AG10803 (cell line): ENCODE results near the gene DFFB.

Experiments
- DNase-seq: peaks from one replicate; pipeline ENCODE4 v3.0.0; 2010; ENCODE audit warnings: low read depth
- H3K4me3 ChIP-seq: 2 replicates; pipeline ENCODE4 v1.5.1; 2011; ENCODE audit warnings: mild to moderate bottlenecking, low read length, control low read depth
- CTCF ChIP-seq: conservative IDR thresholded peaks from 2 replicates; pipeline ENCODE4 v1.5.1; 2011; ENCODE audit warnings: mild to moderate bottlenecking, low read length, control low read depth, inconsistent platforms

Gene DFFB

DNA sequence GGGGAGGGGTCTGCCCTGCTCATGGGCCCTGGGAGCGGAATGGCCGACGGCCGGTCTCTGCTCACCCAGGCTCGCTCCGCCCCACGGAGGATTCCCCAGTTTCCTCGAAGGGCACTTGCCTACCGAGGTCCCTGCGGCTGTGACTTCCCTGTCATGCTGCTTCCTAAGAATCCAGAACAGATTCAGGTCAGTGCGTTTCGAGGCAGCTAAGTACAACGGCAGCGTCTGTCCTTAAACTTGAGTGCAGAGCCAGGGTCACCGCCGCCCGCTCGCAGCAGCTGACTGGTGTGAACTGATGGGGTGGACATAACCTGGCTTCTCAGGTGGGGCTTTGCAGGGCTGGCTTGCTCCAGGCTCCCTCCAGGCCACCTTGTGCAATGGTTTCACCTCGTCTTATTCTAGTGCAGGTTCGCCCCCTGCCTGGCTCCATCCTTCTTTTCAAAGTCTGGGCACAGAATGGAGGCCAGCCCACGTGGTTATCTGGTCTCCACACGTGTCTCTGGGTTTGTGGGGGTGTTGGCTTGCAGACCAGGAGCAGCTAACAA, 50.4 kb downstream of the DFFB start:
- TF ChIP-seq CTCF: no peak

GRCh38 chr1:3908886-3909517, 51.7 kb downstream of the DFFB start:
- DNase-seq: no peak
- TF ChIP-seq CTCF: no peak
- no peak overlapping the region for H3K4me3 ChIP-seq

More for the DNA sequence above, 50.4 kb downstream of the DFFB start:
- no peak overlapping the region for H3K4me3 ChIP-seq
- DNase-seq: no peak

- H3K4me3 ChIP-seq: no peak overlapping the region
- no peak for DNase-seq
- no peak for TF ChIP-seq CTCF
Measured at GRCh38 chr1:3909615-3910014, 52.3 kb downstream of the DFFB start.

GRCh38 chr1:3910049-3910731, 52.9 kb downstream of the DFFB start:
- DNase-seq: no peak
- no peak overlapping the region for H3K4me3 ChIP-seq
- no peak for TF ChIP-seq CTCF

DNA sequence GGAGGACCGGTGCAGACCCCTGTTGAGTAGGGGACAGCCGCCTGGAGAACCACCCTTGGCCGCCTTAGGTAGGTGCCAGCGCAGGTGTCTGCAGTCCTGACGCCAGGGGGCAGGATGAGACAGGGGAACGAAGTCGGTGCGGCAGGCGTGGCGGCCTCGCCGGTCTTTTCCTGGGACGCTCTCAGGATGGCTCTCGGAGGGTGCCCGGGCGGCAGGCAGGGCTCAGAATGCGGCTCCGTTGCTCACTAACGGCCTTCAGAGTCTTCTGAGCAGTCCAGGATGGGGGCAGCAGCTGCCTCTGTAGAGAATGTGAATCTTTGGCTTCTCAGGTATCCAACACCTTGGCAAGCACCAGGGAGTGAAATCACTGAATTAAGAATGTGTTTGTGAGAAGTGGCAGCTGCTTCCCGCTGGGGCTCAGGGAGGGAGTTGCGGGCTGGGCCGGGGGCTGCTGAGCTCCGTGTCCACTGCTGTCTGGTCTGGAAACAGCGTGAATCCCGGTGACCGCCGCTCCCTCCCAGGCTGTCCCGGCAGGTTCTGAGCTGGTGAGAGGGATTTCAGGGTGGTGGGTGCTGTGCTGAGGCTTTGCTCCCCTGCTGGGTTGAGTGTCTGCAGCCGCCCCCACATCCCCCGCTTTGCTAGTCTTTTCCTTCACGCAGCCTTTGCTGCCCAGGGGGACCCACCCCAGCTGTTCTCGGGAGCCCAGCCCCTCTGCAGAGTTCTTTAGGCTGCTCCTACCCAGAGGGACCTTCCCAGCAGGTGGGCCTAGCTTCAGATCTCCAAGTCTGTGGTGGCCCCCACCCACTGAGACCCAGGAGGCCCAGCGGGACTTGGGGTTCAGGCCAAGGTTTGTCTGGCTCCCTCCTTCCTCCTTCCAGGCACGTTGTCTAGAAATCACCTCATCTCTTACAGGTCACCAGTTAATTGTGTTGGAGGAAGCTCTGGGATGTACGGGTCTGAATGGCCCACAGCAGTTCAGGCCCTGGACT, 53.9 kb downstream of the DFFB start:
- H3K4me3 ChIP-seq: no peak overlapping the region
- TF ChIP-seq CTCF: peak; percentile 52
- peak; percentile 37 for DNase-seq

- TF ChIP-seq CTCF: no peak
- no peak overlapping the region for H3K4me3 ChIP-seq
- no peak for DNase-seq
Measured at GRCh38 chr1:3911981-3912808, 54.9 kb downstream of the DFFB start.
